Endothelial cell of umbilical vein (primary cell): ENCODE results near the gene EPC2. TPM values are rescaled to one million over a fixed set of nuclear protein-coding genes. Genes with fewer than 3 reads are reported as not detected.

ENCODE experiments used
- BruUV-seq: library from RNA; stranded (reverse); fragments of 400-500 nt; replicated peaks from 2 replicates; lab custom pipeline; 2021; lab: Mats Ljungman, UMichigan
- CTCF ChIA-PET: fragments of 300-600, 350-600 bp; sonication (Branson Sonifier 250); formaldehyde crosslinking; loops from one replicate; lab custom pipeline; 2021; ENCODE audit warnings: antibody characterized with exemption, inconsistent platforms; lab: Charles Lee
- POLR2A ChIA-PET: fragments of 300-600, 350-600 bp; sonication (Branson Sonifier 250); formaldehyde crosslinking; loops from one replicate; lab custom pipeline; 2021; ENCODE audit warnings: antibody characterized with exemption, inconsistent platforms; lab: Charles Lee
- DNase-seq: peaks from one replicate; pipeline ENCODE4 v3.0.0-alpha.2; 2011; ENCODE audit warnings: low read depth, low spot score
- FAIRE-seq: peaks from 2 replicates; lab custom pipeline; 2011; peaks lifted over from hg19 to GRCh38; lab: Jason Lieb, UNC
- H2AFZ ChIP-seq: 2 replicates; pipeline ENCODE4 v1.6.0; 2012; ENCODE audit warnings: low read depth, low read length, control low read depth, inconsistent platforms
- H3K27ac ChIP-seq: 2 replicates; pipeline ENCODE4 v1.5.1; 2011; ENCODE audit warnings: low read depth, mild to moderate bottlenecking, control low read depth, low read length, moderate library complexity; ENCODE audit not compliant: insufficient read depth
- H3K27me3 ChIP-seq, 2 experiments: 2 replicates each; pipeline versions ENCODE4 v1.6.0 to v1.6.1; 2011; ENCODE audit warnings: low read length in 2 of 2, mixed read lengths in 1 of 2; ENCODE audit not compliant: control insufficient read depth in 2 of 2, insufficient read depth in 2 of 2
- H3K36me3 ChIP-seq, 2 experiments: 2 replicates in 1 of 2; 3 replicates in 1 of 2; pipeline ENCODE4 v1.5.1; 2011; ENCODE audit warnings: low read length in 2 of 2, mild to moderate bottlenecking in 1 of 2, moderate library complexity in 1 of 2; ENCODE audit not compliant: control insufficient read depth in 2 of 2, insufficient read depth in 2 of 2; ENCODE audit errors: extremely low read depth in 1 of 2
- H3K4me1 ChIP-seq: 3 replicates; pipeline ENCODE4 v1.5.1; 2011; ENCODE audit warnings: mild to moderate bottlenecking, low read length; ENCODE audit not compliant: control insufficient read depth, insufficient read depth; ENCODE audit errors: extremely low read depth
- H3K4me2 ChIP-seq: 2 replicates; pipeline ENCODE4 v1.6.1; 2011; ENCODE audit warnings: low read length, control low read depth, mixed read lengths; ENCODE audit not compliant: insufficient read depth
- H3K4me3 ChIP-seq, 3 experiments: fragments of 200-600 bp in 1 of 3; sonication (generic), shearing (Covaris generic) in 1 of 3; replicated peaks in 1 of 3; 2 replicates each; pipeline ENCODE4 v1.5.1; 2011 to 2016; ENCODE audit warnings: control low read depth in 3 of 3, low read length in 3 of 3, mild to moderate bottlenecking in 2 of 3, inconsistent platforms in 1 of 3, low read depth in 1 of 3, moderate library complexity in 1 of 3; ENCODE audit not compliant: insufficient read depth in 1 of 3
- H3K79me2 ChIP-seq: 2 replicates; pipeline ENCODE4 v1.6.0; 2012; ENCODE audit warnings: low read length, inconsistent platforms; ENCODE audit not compliant: control insufficient read depth, insufficient read depth
- H3K9ac ChIP-seq: replicated peaks from 2 replicates; pipeline ENCODE3; 2011; ENCODE audit warnings: low read length, control low read depth; ENCODE audit not compliant: insufficient read depth; ENCODE audit errors: extremely low read depth
- H3K9me1 ChIP-seq: replicated peaks from 3 replicates; pipeline ENCODE4 v1.6.0; 2011; ENCODE audit warnings: mild to moderate bottlenecking, low read length; ENCODE audit not compliant: control insufficient read depth, insufficient read depth; ENCODE audit errors: extremely low read depth
- H3K9me3 ChIP-seq: replicated peaks from 2 replicates; pipeline ENCODE4 v1.5.1; 2012; ENCODE audit warnings: low read length, inconsistent platforms; ENCODE audit not compliant: control insufficient read depth, insufficient read depth
- H4K20me1 ChIP-seq: replicated peaks from 2 replicates; pipeline ENCODE3; 2011; ENCODE audit warnings: mild to moderate bottlenecking, low read length; ENCODE audit not compliant: control insufficient read depth, insufficient read depth; ENCODE audit errors: extremely low read depth
- EZH2 ChIP-seq: IDR thresholded peaks from 2 replicates; pipeline ENCODE4 v1.6.1; 2012; ENCODE audit warnings: borderline replicate concordance, low read depth, mild to moderate bottlenecking, moderate library complexity, low read length, inconsistent platforms; ENCODE audit not compliant: severe bottlenecking
- FOS ChIP-seq: IDR thresholded peaks from 2 replicates; pipeline ENCODE4 v1.6.1; 2011; ENCODE audit warnings: mild to moderate bottlenecking, low read length, moderate library complexity, borderline replicate concordance; ENCODE audit not compliant: insufficient read depth
- GATA2 ChIP-seq: IDR thresholded peaks from 2 replicates; pipeline ENCODE4 v1.7.0; 2011; ENCODE audit warnings: low read depth, mild to moderate bottlenecking, moderate library complexity, mixed read lengths, low read length; ENCODE audit not compliant: insufficient read length, insufficient read depth
- JUN ChIP-seq: IDR thresholded peaks from 2 replicates; pipeline ENCODE4 v1.6.1; 2011; ENCODE audit warnings: borderline replicate concordance, low read depth; ENCODE audit not compliant: insufficient read length, insufficient read depth
- MYC ChIP-seq: IDR thresholded peaks from one replicate; pipeline ENCODE4 v1.6.1; 2011; ENCODE audit warnings: mild to moderate bottlenecking, low read depth, low read length
- POLR2A ChIP-seq: IDR thresholded peaks from 2 replicates; pipeline ENCODE4 v1.6.1; 2012; ENCODE audit warnings: low read depth, mild to moderate bottlenecking, control low read depth, low read length
- POLR2AphosphoS5 ChIP-seq: IDR thresholded peaks from 2 replicates; pipeline ENCODE4 v1.6.1; 2012; ENCODE audit warnings: low read depth, mild to moderate bottlenecking, control low read depth, low read length, moderate library complexity; ENCODE audit not compliant: insufficient read depth
- dilution Hi-C: fragments of 300-500 bp; cut with MboI; formaldehyde crosslinking; loops from one replicate; pipeline ENCODE4 v1.15.0; 2019; ENCODE audit warnings: low sequenced_read_pairs; ENCODE audit not compliant: extremely low pct_ligation_motif_present
- intact Hi-C: fragments of 100-400 bp; cut with micrococcal nuclease; formaldehyde crosslinking; loops from one replicate; pipeline ENCODE4 v1.10.0; 2022
- polyA plus RNA-seq, 4 experiments: library from polyadenylated mRNA; depleted of rRNA in 3 of 4; stranded (reverse) in 3 of 4; unstranded in 1 of 4; fragments of >200 nt; gene quantifications; 2 replicates each; pipeline versions ENCODE4 v1.2.1 to v1.2.3, GENCODE V29; 2011 to 2012; ENCODE audit warnings: missing spikeins in 1 of 4
- total RNA-seq: library from RNA; stranded (reverse); gene quantifications from 2 replicates; pipeline ENCODE4 v1.2.3, GENCODE V29; 2021
- TF ChIP-seq, protein P1 (sequence below): IDR thresholded peaks from 2 replicates; pipeline ENCODE4 v1.6.1; 2011; ENCODE audit not compliant: insufficient read depth, insufficient read length
- TF ChIP-seq, protein P2 (sequence below), 2 donors: IDR thresholded peaks; 1 replicate in 1 of 2; 2 replicates in 1 of 2; pipeline ENCODE4 v1.5.1; 2011; ENCODE audit warnings: low read length in 2 of 2, mild to moderate bottlenecking in 2 of 2, moderate library complexity in 2 of 2, control low read depth in 1 of 2, inconsistent platforms in 1 of 2, low read depth in 1 of 2; ENCODE audit not compliant: insufficient read depth in 1 of 2; ENCODE audit errors: extremely low read depth in 1 of 2

EPC2 gene
- total and polyA plus RNA-seq, 2 donors (not counting 3 experiments of a cell fraction or from before 2014, with no cell fraction given) = 15.1 to 25.2 TPM

DNA sequence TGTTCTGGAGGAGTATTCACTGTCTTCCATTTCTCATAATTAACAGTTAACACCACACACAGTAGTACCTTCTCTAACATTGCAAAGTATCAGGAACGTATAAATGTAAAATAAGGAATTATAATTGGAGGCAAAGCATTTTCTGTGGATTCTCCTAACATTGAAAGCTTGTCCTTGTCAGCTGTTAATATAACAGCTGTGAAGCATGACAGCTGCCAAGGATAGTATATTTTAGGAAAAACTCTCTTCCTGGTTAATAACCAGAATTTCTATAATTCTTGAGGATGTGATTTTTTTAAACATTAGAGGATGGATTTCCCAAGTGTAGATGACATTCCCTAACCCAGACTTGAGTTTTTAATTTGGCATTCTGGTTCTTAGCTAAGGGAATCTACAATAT lies 110.3 kb downstream of the EPC2 start:
- no peak overlapping the region for H3K27ac ChIP-seq
- no peak overlapping the region for H3K4me2 ChIP-seq
- FAIRE-seq = no peak
- TF ChIP-seq GATA2 (no peak), POLR2A (no peak), POLR2AphosphoS5 (no peak), FOS (no peak), MYC (no peak), EZH2 (no peak), JUN (no peak)
- TF ChIP-seq, protein P1, sequence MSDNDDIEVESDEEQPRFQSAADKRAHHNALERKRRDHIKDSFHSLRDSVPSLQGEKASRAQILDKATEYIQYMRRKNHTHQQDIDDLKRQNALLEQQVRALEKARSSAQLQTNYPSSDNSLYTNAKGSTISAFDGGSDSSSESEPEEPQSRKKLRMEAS = no peak
- TF ChIP-seq, protein P2, sequence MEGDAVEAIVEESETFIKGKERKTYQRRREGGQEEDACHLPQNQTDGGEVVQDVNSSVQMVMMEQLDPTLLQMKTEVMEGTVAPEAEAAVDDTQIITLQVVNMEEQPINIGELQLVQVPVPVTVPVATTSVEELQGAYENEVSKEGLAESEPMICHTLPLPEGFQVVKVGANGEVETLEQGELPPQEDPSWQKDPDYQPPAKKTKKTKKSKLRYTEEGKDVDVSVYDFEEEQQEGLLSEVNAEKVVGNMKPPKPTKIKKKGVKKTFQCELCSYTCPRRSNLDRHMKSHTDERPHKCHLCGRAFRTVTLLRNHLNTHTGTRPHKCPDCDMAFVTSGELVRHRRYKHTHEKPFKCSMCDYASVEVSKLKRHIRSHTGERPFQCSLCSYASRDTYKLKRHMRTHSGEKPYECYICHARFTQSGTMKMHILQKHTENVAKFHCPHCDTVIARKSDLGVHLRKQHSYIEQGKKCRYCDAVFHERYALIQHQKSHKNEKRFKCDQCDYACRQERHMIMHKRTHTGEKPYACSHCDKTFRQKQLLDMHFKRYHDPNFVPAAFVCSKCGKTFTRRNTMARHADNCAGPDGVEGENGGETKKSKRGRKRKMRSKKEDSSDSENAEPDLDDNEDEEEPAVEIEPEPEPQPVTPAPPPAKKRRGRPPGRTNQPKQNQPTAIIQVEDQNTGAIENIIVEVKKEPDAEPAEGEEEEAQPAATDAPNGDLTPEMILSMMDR (IDR thresholded peaks at IDR 0.05; ENCODE audit: extremely low read depth in 1 of 2, insufficient read depth in 1 of 2, low read depth in 1 of 2, low read length in 2 of 2) = no peak
- POLR2A ChIA-PET = no interaction called here
- DNase-seq = no peak
- H3K9ac ChIP-seq = no peak overlapping the region
- intact Hi-C loops = no loop called here
- dilution Hi-C loops = no loop called here
- CTCF ChIA-PET = no interaction called here
- H3K79me2 ChIP-seq = peaks cover 2% of the 10 kb centered on the region
- no peaks in the 10 kb centered on the region for H4K20me1 ChIP-seq
- no peaks in the 10 kb centered on the region for H3K36me3 ChIP-seq
- no peaks in the 10 kb centered on the region for H3K27me3 ChIP-seq
- no peaks in the 10 kb centered on the region for H3K9me3 ChIP-seq
- H2AFZ ChIP-seq = no peak overlapping the region
- BruUV-seq = no TSS peak
- H3K4me1 ChIP-seq = no peaks in the 10 kb centered on the region
- no peaks in the 10 kb centered on the region for H3K9me1 ChIP-seq
- no peak overlapping the region for H3K4me3 ChIP-seq
